Thoracic aorta (tissue), 2 donors: ENCODE measurements around the gene SH3PXD2B. TPM values are rescaled to one million over a fixed set of nuclear protein-coding genes. Genes with fewer than 3 reads are reported as not detected.

Experiments used
- ATAC-seq: fragments of 150-250 bp; one replicate; pipeline ENCODE4 v1.8.0; 2017; ENCODE audit warnings: low read depth; ENCODE audit not compliant: insufficient number of reproducible peaks, low FRiP score
- DNase-seq: peaks from one replicate; pipeline ENCODE4 v3.0.0-alpha.2; 2020; ENCODE audit warnings: low spot score
- H3K27ac ChIP-seq, 2 donors: fragments of 200-600 bp; sonication (generic); 1 replicate in 1 of 2; 2 replicates in 1 of 2; pipeline ENCODE4 v1.5.1; 2016; ENCODE audit warnings: mild to moderate bottlenecking in 2 of 2, moderate library complexity in 2 of 2
- H3K27me3 ChIP-seq: fragments of 200-600 bp; sonication (generic); replicated peaks from 2 replicates; pipeline ENCODE4 v1.6.0; 2016; ENCODE audit warnings: mild to moderate bottlenecking; ENCODE audit not compliant: insufficient read depth
- H3K36me3 ChIP-seq: fragments of 200-600 bp; sonication (generic); one replicate; pipeline ENCODE4 v1.5.1; 2016
- H3K4me1 ChIP-seq, 2 donors: fragments of 200-600 bp; sonication (generic); 1 replicate in 1 of 2; 2 replicates in 1 of 2; pipeline versions ENCODE4 v1.5.1 to v1.6.0; 2016; ENCODE audit warnings: low read depth in 2 of 2, mild to moderate bottlenecking in 1 of 2; ENCODE audit not compliant: control insufficient read depth in 1 of 2
- H3K4me3 ChIP-seq: fragments of 200-600 bp; sonication (generic); 2 replicates; pipeline ENCODE4 v1.5.1; 2016; ENCODE audit warnings: mild to moderate bottlenecking
- H3K9me3 ChIP-seq: fragments of 200-600 bp; sonication (generic); 2 replicates; pipeline ENCODE4 v1.5.1; 2016
- CTCF ChIP-seq: fragments of 200-600 bp; sonication (generic); IDR thresholded peaks from one replicate; pipeline ENCODE4 v1.5.1; 2019; ENCODE audit warnings: antibody characterized with exemption
- total RNA-seq, 2 donors: library from RNA; depleted of rRNA; stranded (reverse); fragments of >200 nt; gene quantifications; one replicate each; pipeline versions ENCODE4 v1.1.0 to v1.2.3, GENCODE V29; 2016

Gene SH3PXD2B
- total RNA-seq, 2 donors from 2014 or later: 31.4 to 42.0 TPM

- no peaks in the 10 kb centered on the region for H3K9me3 ChIP-seq
- ATAC-seq (no peak), DNase-seq (no peak)
- no peak overlapping the region for H3K4me3 ChIP-seq
- no peak overlapping the region for H3K27ac ChIP-seq
- H3K4me1 ChIP-seq: peaks cover 0 to 6% of the 10 kb centered on the region in 2 donors
- no peaks in the 10 kb centered on the region for H3K27me3 ChIP-seq
- no peaks in the 10 kb centered on the region for H3K36me3 ChIP-seq
- no peak for TF ChIP-seq CTCF
Observed at GRCh38 chr5:172498431-172499129, 44.3 kb upstream of the SH3PXD2B start.

- Histone ChIP-seq H3K4me3 (no peak overlapping the region), H3K4me1 (peaks cover 0 to 6% of the 10 kb centered on the region in 2 donors), H3K9me3 (no peaks in the 10 kb centered on the region), H3K27me3 (no peaks in the 10 kb centered on the region), H3K27ac (no peak overlapping the region), H3K36me3 (no peaks in the 10 kb centered on the region)
- no peak for TF ChIP-seq CTCF
- DNase-seq (no peak), ATAC-seq (no peak)
Observed at GRCh38 chr5:172497591-172498255, 43.4 kb upstream of the SH3PXD2B start.

- no peak overlapping the region for H3K27ac ChIP-seq
- no peaks in the 10 kb centered on the region for H3K27me3 ChIP-seq
- H3K9me3 ChIP-seq: no peaks in the 10 kb centered on the region
- no peak for DNase-seq
- no peaks in the 10 kb centered on the region for H3K36me3 ChIP-seq
- peaks cover 0 to 6% of the 10 kb centered on the region in 2 donors for H3K4me1 ChIP-seq
- no peak for ATAC-seq
- TF ChIP-seq CTCF: no peak
- H3K4me3 ChIP-seq: no peak overlapping the region
Observed at GRCh38 chr5:172496671-172497371, 42.5 kb upstream of the SH3PXD2B start.

GRCh38 chr5:172494630-172495505 lies 40.5 kb upstream of the SH3PXD2B start:
- DNase-seq (no peak), ATAC-seq (no peak)
- no peak for TF ChIP-seq CTCF
- Histone ChIP-seq H3K27me3 (no peaks in the 10 kb centered on the region), H3K27ac (no peak overlapping the region), H3K36me3 (no peaks in the 10 kb centered on the region), H3K9me3 (no peaks in the 10 kb centered on the region), H3K4me3 (no peak overlapping the region), H3K4me1 (peaks cover 0 to 6% of the 10 kb centered on the region in 2 donors)
